ENCODE measurements around the gene EBNA1BP2. TPM values are rescaled to one million over a fixed set of nuclear protein-coding genes. Genes with fewer than 3 reads are reported as not detected.

Gene EBNA1BP2
- total RNA-seq, 1 donor from 2014 or later: 28.1 TPM

DNA sequence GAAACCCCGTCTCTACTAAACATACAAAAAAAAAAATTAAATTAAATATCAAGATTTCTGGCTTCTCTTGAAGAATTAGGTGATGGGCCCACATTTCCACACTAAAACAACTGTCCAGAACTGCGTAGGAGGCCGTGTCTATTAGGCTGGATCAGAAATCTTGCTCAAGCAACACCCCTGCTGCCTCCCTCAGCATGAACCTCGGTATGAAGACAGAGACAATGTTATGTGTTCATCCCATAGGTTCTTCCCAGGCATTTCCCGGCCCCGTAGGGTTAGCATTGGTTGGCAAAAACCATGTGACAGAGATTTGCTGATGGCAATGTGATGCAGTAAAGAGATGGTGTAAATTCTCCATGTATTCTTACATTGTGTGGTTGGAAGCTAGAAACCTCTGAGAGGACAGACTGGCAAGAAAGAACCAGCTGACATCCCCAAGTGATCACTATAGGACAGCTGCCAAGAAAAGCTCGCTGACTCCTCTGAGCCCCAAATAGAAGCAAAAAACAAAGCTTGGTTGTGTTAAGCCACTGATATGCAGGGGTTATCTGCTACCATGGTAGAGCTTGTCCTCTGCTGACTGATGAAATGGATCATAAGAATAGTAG lies 34.5 kb downstream of the EBNA1BP2 start:
- TF ChIP-seq, protein P1, sequence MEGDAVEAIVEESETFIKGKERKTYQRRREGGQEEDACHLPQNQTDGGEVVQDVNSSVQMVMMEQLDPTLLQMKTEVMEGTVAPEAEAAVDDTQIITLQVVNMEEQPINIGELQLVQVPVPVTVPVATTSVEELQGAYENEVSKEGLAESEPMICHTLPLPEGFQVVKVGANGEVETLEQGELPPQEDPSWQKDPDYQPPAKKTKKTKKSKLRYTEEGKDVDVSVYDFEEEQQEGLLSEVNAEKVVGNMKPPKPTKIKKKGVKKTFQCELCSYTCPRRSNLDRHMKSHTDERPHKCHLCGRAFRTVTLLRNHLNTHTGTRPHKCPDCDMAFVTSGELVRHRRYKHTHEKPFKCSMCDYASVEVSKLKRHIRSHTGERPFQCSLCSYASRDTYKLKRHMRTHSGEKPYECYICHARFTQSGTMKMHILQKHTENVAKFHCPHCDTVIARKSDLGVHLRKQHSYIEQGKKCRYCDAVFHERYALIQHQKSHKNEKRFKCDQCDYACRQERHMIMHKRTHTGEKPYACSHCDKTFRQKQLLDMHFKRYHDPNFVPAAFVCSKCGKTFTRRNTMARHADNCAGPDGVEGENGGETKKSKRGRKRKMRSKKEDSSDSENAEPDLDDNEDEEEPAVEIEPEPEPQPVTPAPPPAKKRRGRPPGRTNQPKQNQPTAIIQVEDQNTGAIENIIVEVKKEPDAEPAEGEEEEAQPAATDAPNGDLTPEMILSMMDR (IDR thresholded peaks at IDR 0.05): no peak
- DNase-seq: no peak
- Histone ChIP-seq H3K27ac (no peak overlapping the region), H3K27me3 (no peaks in the 10 kb centered on the region), H3K36me3 (no peaks in the 10 kb centered on the region), H3K4me1 (no peaks in the 10 kb centered on the region), H3K4me3 (no peak overlapping the region), H3K9me3 (no peaks in the 10 kb centered on the region)
- ATAC-seq: no peak
- intact Hi-C loops (cut with DNase I): no loop called here

DNA sequence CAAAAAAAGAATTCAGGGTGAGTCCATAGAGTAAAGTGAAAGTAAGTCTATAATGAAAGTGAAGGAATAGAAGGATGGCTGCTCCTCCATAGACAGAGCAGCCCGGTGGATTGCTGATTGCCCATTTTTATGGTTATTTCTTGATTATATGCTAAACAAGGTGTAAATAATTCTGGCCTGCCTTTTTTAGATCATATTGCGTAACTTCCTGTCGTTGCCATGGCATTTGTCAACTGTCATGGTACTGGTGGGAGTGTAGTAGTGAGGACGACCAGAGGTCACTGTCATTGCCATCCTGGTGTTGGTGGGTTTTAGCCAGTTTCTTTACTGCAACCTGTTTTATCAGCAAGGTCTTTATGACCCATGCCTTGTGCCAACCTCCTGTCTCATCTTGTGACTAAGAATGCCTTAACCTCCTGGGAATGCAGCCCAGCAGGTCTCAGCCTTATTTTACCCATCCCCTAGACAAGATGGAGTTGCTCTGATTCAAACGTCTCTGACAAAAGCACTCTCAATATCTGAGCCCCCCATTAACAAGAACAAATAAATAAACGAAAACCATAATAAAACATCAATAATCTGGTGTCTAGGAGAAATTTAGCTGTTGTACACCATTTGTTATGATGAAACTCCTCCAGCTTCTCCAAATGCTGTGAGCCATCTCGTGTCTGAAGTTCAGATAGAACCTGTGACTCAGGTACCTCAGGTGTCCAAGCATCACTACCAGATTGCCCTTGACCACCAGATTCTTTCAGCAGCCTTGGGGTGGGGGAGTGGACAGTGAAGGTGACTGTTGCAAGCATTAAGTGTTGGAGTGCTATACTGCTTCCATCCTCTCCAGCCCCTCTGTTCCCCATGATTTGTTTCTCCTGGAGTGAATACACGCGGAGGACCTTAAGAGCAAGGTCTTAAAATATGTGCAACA lies 36.0 kb downstream of the EBNA1BP2 start:
- H3K36me3 ChIP-seq: no peaks in the 10 kb centered on the region
- ATAC-seq (no peak), DNase-seq (no peak)
- TF ChIP-seq, protein P1 (IDR thresholded peaks at IDR 0.05): no peak
- no peak overlapping the region for H3K27ac ChIP-seq
- no peaks in the 10 kb centered on the region for H3K9me3 ChIP-seq
- no peaks in the 10 kb centered on the region for H3K27me3 ChIP-seq
- intact Hi-C loops (cut with DNase I): no loop called here
- no peak overlapping the region for H3K4me3 ChIP-seq
- no peaks in the 10 kb centered on the region for H3K4me1 ChIP-seq

DNA sequence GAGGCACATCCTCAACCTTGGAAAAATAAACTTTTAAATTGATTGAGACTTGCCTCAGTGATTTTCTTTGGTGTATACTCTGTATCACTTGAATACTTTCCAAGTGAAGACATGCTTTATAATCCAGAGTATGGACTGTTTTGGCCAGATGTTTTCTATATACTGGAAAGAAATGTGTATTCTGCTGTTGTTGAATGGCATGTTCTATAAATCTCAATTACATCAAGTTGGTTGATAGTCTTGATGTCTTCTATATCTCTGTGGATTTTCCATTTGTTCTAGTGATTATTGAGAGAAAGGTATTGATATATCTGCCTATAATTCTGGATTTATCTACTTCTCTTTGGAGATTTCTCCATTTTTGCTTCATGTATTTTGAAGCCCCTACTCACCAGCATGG lies 37.5 kb downstream of the EBNA1BP2 start:
- Histone ChIP-seq H3K9me3 (no peaks in the 10 kb centered on the region), H3K36me3 (no peaks in the 10 kb centered on the region), H3K27me3 (peaks cover 3% of the 10 kb centered on the region), H3K27ac (no peak overlapping the region), H3K4me1 (no peaks in the 10 kb centered on the region), H3K4me3 (no peak overlapping the region)
- TF ChIP-seq, protein P1 (IDR thresholded peaks at IDR 0.05): no peak
- no peak for ATAC-seq
- DNase-seq: no peak
- intact Hi-C loops (cut with DNase I): no loop called here

DNA sequence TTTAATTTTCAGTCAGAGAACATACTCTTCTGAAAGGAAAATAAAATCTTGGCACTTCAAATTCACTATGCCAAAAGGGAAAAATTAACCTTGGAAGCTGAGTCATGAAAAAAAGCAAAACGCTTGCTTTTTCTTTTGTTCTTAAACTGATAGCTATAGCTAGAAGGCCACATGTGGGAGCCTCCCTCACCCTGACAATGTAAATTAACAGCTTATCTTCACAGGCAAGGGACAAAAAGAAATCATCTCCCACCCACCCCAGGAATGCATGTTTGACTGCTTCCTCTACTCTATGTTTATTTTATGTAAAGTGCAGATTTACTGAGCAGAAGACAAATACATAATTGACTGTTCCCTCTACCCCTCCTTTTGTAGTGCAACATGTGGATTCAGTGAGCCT lies 38.0 kb downstream of the EBNA1BP2 start:
- H3K4me1 ChIP-seq: no peaks in the 10 kb centered on the region
- no peaks in the 10 kb centered on the region for H3K36me3 ChIP-seq
- no peak overlapping the region for H3K27ac ChIP-seq
- no peak for DNase-seq
- TF ChIP-seq, protein P1 (IDR thresholded peaks at IDR 0.05): no peak
- no peaks in the 10 kb centered on the region for H3K9me3 ChIP-seq
- intact Hi-C loops (cut with DNase I): no loop called here
- ATAC-seq: no peak
- H3K4me3 ChIP-seq: no peak overlapping the region
- H3K27me3 ChIP-seq: peaks cover 7% of the 10 kb centered on the region

DNA sequence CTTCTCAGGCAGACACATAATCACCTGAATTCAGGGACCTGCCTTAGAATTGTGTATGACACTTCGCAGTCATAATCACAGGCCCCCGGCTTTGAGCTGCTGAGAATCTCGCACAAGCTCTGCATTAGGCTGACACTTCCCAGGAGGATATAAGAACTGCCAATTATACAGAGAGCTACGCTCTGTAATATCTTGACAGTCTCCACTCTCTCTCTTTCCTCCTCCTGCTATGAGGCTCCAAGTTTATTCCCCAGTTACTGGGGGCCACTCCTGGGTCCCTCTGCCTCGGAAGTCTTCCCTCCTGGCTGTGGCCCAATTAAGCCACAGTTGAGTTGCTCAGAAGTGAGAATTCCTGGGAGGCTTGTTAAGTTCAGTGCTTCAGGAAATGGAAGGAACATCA lies 42.7 kb downstream of the EBNA1BP2 start:
- DNase-seq (no peak), ATAC-seq (no peak)
- no peak overlapping the region for H3K27ac ChIP-seq
- H3K36me3 ChIP-seq: no peaks in the 10 kb centered on the region
- intact Hi-C loops (cut with DNase I): no loop called here
- no peaks in the 10 kb centered on the region for H3K4me1 ChIP-seq
- H3K4me3 ChIP-seq: no peak overlapping the region
- no peaks in the 10 kb centered on the region for H3K9me3 ChIP-seq
- peaks cover 10% of the 10 kb centered on the region for H3K27me3 ChIP-seq
- TF ChIP-seq, protein P1 (IDR thresholded peaks at IDR 0.05): no peak
